Neural crest cell (in vitro differentiated cells): ENCODE data around the gene ATG5. TPM values are rescaled to one million over a fixed set of nuclear protein-coding genes. Genes with fewer than 3 reads are reported as not detected.
"Not testable (repeated sequence)": the region's sequence is repeated elsewhere in the genome, so short reads cannot be mapped to it uniquely, and the experiment has no call there.

Experiments used
- DNase-seq: peaks from one replicate; pipeline ENCODE4 v3.0.0; 2021; ENCODE audit warnings: low read depth, mixed read lengths, low spot score
- H3K27ac Mint-ChIP-seq: one replicate; pipeline ENCODE4 v1.8.0; 2021; ENCODE audit warnings: mild to moderate bottlenecking, mixed read lengths; ENCODE audit not compliant: unreplicated experiment
- H3K27me3 Mint-ChIP-seq: 2 replicates; pipeline ENCODE4 v1.8.0; 2021; ENCODE audit warnings: low read depth, mild to moderate bottlenecking, mixed read lengths
- H3K36me3 Mint-ChIP-seq: 2 replicates; pipeline ENCODE4 v1.8.0; 2021; ENCODE audit warnings: low read depth, mild to moderate bottlenecking, mixed read lengths
- H3K4me1 Mint-ChIP-seq: 2 replicates; pipeline ENCODE4 v1.8.0; 2021; ENCODE audit warnings: mixed read lengths
- H3K4me3 Mint-ChIP-seq: one replicate; pipeline ENCODE4 v1.8.0; 2021; ENCODE audit warnings: mild to moderate bottlenecking, mixed read lengths
- H3K9me3 Mint-ChIP-seq: 2 replicates; pipeline ENCODE4 v1.8.0; 2021; ENCODE audit warnings: mixed read lengths
- CTCF ChIP-seq: fragments of 200-600 bp; sonication (generic); conservative IDR thresholded peaks from 2 replicates; pipeline ENCODE4 v1.5.0; 2021; ENCODE audit warnings: antibody characterized with exemption, mild to moderate bottlenecking
- total RNA-seq: library from RNA; stranded (reverse); gene quantifications from 2 replicates; pipeline ENCODE4 v1.2.1, GENCODE V29; 2021

Gene ATG5
- total RNA-seq, 1 donor from 2014 or later: 22.5 TPM

GRCh38 chr6:106241498-106241897 is 84.1 kb downstream of the ATG5 start:
- Mint-ChIP-seq H3K27ac (no peak overlapping the region), H3K9me3 (peaks cover 2% of the 10 kb centered on the region), H3K4me1 (no peaks in the 10 kb centered on the region), H3K36me3 (peaks cover 15% of the 10 kb centered on the region), H3K4me3 (no peak overlapping the region), H3K27me3 (no peaks in the 10 kb centered on the region)
- TF ChIP-seq CTCF: no peak
- no peak for DNase-seq

- no peaks in the 10 kb centered on the region for H3K27me3 Mint-ChIP-seq
- H3K4me1 Mint-ChIP-seq: no peaks in the 10 kb centered on the region
- H3K36me3 Mint-ChIP-seq: peaks cover 42% of the 10 kb centered on the region
- TF ChIP-seq CTCF: no peak
- H3K27ac Mint-ChIP-seq: no peak overlapping the region
- peaks cover 17% of the 10 kb centered on the region for H3K9me3 Mint-ChIP-seq
- H3K4me3 Mint-ChIP-seq: no peak overlapping the region
- no peak for DNase-seq
Observed at GRCh38 chr6:106237286-106237685, 88.3 kb downstream of the ATG5 start.

GRCh38 chr6:106229876-106230445 is 95.6 kb downstream of the ATG5 start:
- H3K4me1 Mint-ChIP-seq, H3K27ac Mint-ChIP-seq, H3K4me3 Mint-ChIP-seq, DNase-seq, H3K27me3 Mint-ChIP-seq: not testable (repeated sequence)
- Mint-ChIP-seq H3K9me3 (peaks cover 27% of the 10 kb centered on the region), H3K36me3 (peaks cover 42% of the 10 kb centered on the region)

GRCh38 chr6:106227612-106228507 is 97.7 kb downstream of the ATG5 start:
- DNase-seq: no peak
- H3K9me3 Mint-ChIP-seq: peaks cover 19% of the 10 kb centered on the region
- no peak overlapping the region for H3K27ac Mint-ChIP-seq
- H3K27me3 Mint-ChIP-seq: no peaks in the 10 kb centered on the region
- H3K4me1 Mint-ChIP-seq: no peaks in the 10 kb centered on the region
- no peak for TF ChIP-seq CTCF
- peaks cover 32% of the 10 kb centered on the region for H3K36me3 Mint-ChIP-seq
- H3K4me3 Mint-ChIP-seq: no peak overlapping the region

- Mint-ChIP-seq H3K4me3 (no peak overlapping the region), H3K9me3 (peaks cover 19% of the 10 kb centered on the region), H3K27ac (no peak overlapping the region), H3K36me3 (peaks cover 32% of the 10 kb centered on the region), H3K4me1 (no peaks in the 10 kb centered on the region), H3K27me3 (no peaks in the 10 kb centered on the region)
- no peak for DNase-seq
- no peak for TF ChIP-seq CTCF
Observed at GRCh38 chr6:106226676-106227075, 98.9 kb downstream of the ATG5 start.

GRCh38 chr6:106225581-106225980 is 100.0 kb downstream of the ATG5 start:
- Mint-ChIP-seq H3K27me3 (no peaks in the 10 kb centered on the region), H3K27ac (no peak overlapping the region), H3K9me3 (peaks cover 19% of the 10 kb centered on the region), H3K4me1 (no peaks in the 10 kb centered on the region), H3K36me3 (peaks cover 32% of the 10 kb centered on the region), H3K4me3 (no peak overlapping the region)
- no peak for TF ChIP-seq CTCF
- no peak for DNase-seq
